Psoas muscle (tissue), 8 donors: Measurements from ENCODE around the gene RIMBP3B. TPM values are rescaled to one million over a fixed set of nuclear protein-coding genes. Genes with fewer than 3 reads are reported as not detected.
"Not testable (repeated sequence)": the region's sequence is repeated elsewhere in the genome, so short reads cannot be mapped to it uniquely, and the experiment has no call there.

Source experiments
- ATAC-seq, 4 donors: fragments of 200-7000 bp; cut with Tn5 transposase; one replicate each; pipeline ENCODE4 v1.9.1; 2020; ENCODE audit warnings: moderate library complexity in 3 of 4, mild to moderate bottlenecking in 2 of 4
- DNase-seq, 2 donors: peaks; one replicate each; pipeline ENCODE4 v3.0.0-alpha.2; 2020
- H3K27ac ChIP-seq: fragments of 200-600 bp; one replicate; pipeline ENCODE4 v1.8.0; 2022
- H3K27me3 ChIP-seq, 3 donors: fragments of 200-600 bp in 1 of 3; one replicate each; pipeline versions ENCODE4 v1.6.1 to v1.8.0; 2013 to 2022; ENCODE audit warnings: low read length in 2 of 3, mild to moderate bottlenecking in 2 of 3, moderate library complexity in 1 of 3; ENCODE audit not compliant: insufficient read depth in 3 of 3
- H3K36me3 ChIP-seq, 2 donors: fragments of 200-600 bp in 1 of 2; one replicate each; pipeline versions ENCODE4 v1.6.1 to v1.8.0; 2013 to 2022; ENCODE audit warnings: low read depth in 1 of 2, mild to moderate bottlenecking in 1 of 2, moderate library complexity in 1 of 2; ENCODE audit not compliant: insufficient read depth in 1 of 2
- H3K4me1 ChIP-seq: fragments of 200-600 bp; one replicate; pipeline ENCODE4 v1.8.0; 2022
- H3K4me3 ChIP-seq: fragments of 200-600 bp; one replicate; pipeline ENCODE4 v1.8.0; 2022; ENCODE audit warnings: mild to moderate bottlenecking
- H3K9me3 ChIP-seq: fragments of 200-600 bp; one replicate; pipeline ENCODE4 v1.8.0; 2022
- WGBS, 3 donors: extraction: QIAGEN DNeasy Blood & Tissue Kit; methylation state at CpG; one replicate each; pipeline versions ENCODE4 v1.1.6 to v1.1.7; 2013; 5-methylcytosine and 5-hydroxymethylcytosine counted together
- intact Hi-C, 2 donors: fragments of 100-400 bp; cut with DNase I; formaldehyde crosslinking; loops; one replicate each; pipeline versions ENCODE4 v1.11.0 to v1.14.2; 2022
- polyA plus RNA-seq, 3 donors: library from polyadenylated mRNA; stranded (reverse); fragments of 200-250 nt; gene quantifications; one replicate each; pipeline ENCODE4 v1.2.3, GENCODE V29; 2013
- total RNA-seq, 4 donors: library from RNA; stranded (reverse); fragmentation: NEBNext Ultra II Directional in 2 of 4; extraction: Animal tissue kit (Norgen Biotek cat#: 25700) in 2 of 4; gene quantifications; one replicate each; pipeline versions ENCODE4 v1.2.1 to v1.2.4, GENCODE V29; 2021 to 2023
- donor health status: healthy with polysubstance abuse.
- donor health status: DM: no; HTN: no; CAD: no; lungs with moderate emphysema.
- donor health status: Bipolar disorder and iron deficiency.
- donor health status: healthy.
- donor health status: DM: yes; HTN: yes; CAD: no.
- donor health status: DM: no; HTN: no; CAD: no.
- donor health status: DM: no; HTN: no; CAD: no.
- donor health status: DM: yes; HTN: yes; CAD: no.

Gene RIMBP3B
- total and polyA plus RNA-seq, 7 donors, result 0.01 to 0.08 TPM; not detected in 5

- ATAC-seq, result peak in 1 of 4 donors; percentile 22
- H3K27me3 ChIP-seq, H3K9me3 ChIP-seq, intact Hi-C loops, H3K36me3 ChIP-seq, H3K4me1 ChIP-seq, H3K27ac ChIP-seq: not testable (repeated sequence)
- 0 to 1% (median 1%) methylated on average over 5 to 18 of the region's 33 CpGs for WGBS, 3 donors
- DNase-seq, result peak in 1 of 2 donors; percentile 29
- H3K4me3 ChIP-seq, result peak overlapping the region; percentile 61
Observed at GRCh38 chr22:21417853-21418252, 34.3 kb downstream of the RIMBP3B start.

GRCh38 chr22:21418974-21419638 is 35.6 kb downstream of the RIMBP3B start:
- H3K9me3 ChIP-seq, H3K27me3 ChIP-seq, H3K4me3 ChIP-seq, H3K4me1 ChIP-seq, H3K36me3 ChIP-seq, H3K27ac ChIP-seq, ATAC-seq, intact Hi-C loops: not testable (repeated sequence)
- 63 to 73% (median 65%) methylated on average over 5 of the region's 15 CpGs for WGBS, 3 donors
- peak in 1 of 2 donors; percentile 33 for DNase-seq

GRCh38 chr22:21420180-21420763 is 36.7 kb downstream of the RIMBP3B start:
- ATAC-seq, H3K4me1 ChIP-seq: not testable (repeated sequence)

GRCh38 chr22:21424084-21424709 is 40.6 kb downstream of the RIMBP3B start:
- 55% methylated on average over 2 of the region's 12 CpGs; no CpG with 5 or more reads in 2 of the 3 donors for WGBS, 3 donors
- DNase-seq, H3K27me3 ChIP-seq, intact Hi-C loops, H3K27ac ChIP-seq, H3K4me1 ChIP-seq, H3K9me3 ChIP-seq, H3K36me3 ChIP-seq, H3K4me3 ChIP-seq: not testable (repeated sequence)
- peak in 2 of 4 donors; percentile 18 to 22 for ATAC-seq

More at GRCh38 chr22:21420180-21420763, 36.7 kb downstream of the RIMBP3B start:
- H3K27ac ChIP-seq, H3K9me3 ChIP-seq, DNase-seq, H3K27me3 ChIP-seq, intact Hi-C loops, H3K4me3 ChIP-seq, H3K36me3 ChIP-seq: not testable (repeated sequence)
- WGBS, 3 donors, result 38 to 62% (median 57%) methylated on average over 3 to 5 of the region's 19 CpGs

- H3K36me3 ChIP-seq, result not testable (repeated sequence)
- WGBS, 3 donors, result no CpG with 5 or more reads among the region's 15 CpGs
Observed at GRCh38 chr22:21434378-21435233, 51.1 kb downstream of the RIMBP3B start.

GRCh38 chr22:21435998-21436810 is 52.7 kb downstream of the RIMBP3B start:
- H3K36me3 ChIP-seq, H3K27me3 ChIP-seq, H3K9me3 ChIP-seq, H3K27ac ChIP-seq, H3K4me1 ChIP-seq, intact Hi-C loops, H3K4me3 ChIP-seq: not testable (repeated sequence)
- ATAC-seq, result peak; percentile 78 to 86 (median 80)
- 0 to 6% (median 4%) methylated on average over 2 to 4 of the region's 12 CpGs for WGBS, 3 donors
- DNase-seq, result peak; percentile 22 to 44

More at GRCh38 chr22:21434378-21435233, 51.1 kb downstream of the RIMBP3B start:
- H3K4me1 ChIP-seq, intact Hi-C loops, H3K27ac ChIP-seq, H3K4me3 ChIP-seq, H3K9me3 ChIP-seq, DNase-seq, H3K27me3 ChIP-seq, ATAC-seq: not testable (repeated sequence)

GRCh38 chr22:21438013-21438412 is 54.5 kb downstream of the RIMBP3B start:
- H3K27me3 ChIP-seq, H3K4me1 ChIP-seq, intact Hi-C loops, H3K36me3 ChIP-seq, ATAC-seq, H3K4me3 ChIP-seq, H3K9me3 ChIP-seq, H3K27ac ChIP-seq: not testable (repeated sequence)
- WGBS, 3 donors, result 94 to 97% (median 94%) methylated on average over 3 to 4 of the region's 6 CpGs
- DNase-seq, result peak in 1 of 2 donors; percentile 7

Other genes starting within 250 kb of the RIMBP3B start
- gene HIC2, start 33.6 kb downstream of the RIMBP3B start, total RNA-seq, result 1 to 10 TPM; 1.8 to 3.2 (median 2.3) TPM
- gene HIC2, start 33.6 kb downstream of the RIMBP3B start, polyA plus RNA-seq, result 1 to 10 TPM in 2 of 3 donors, under 1 TPM in 1; 0.94 to 2.2 (median 1.2) TPM
- under 1 TPM in 1 of 4 donors, not detected in 3; 0.34 TPM for gene TMEM191C, start 83.6 kb downstream of the RIMBP3B start, total RNA-seq
- gene TMEM191C, start 83.6 kb downstream of the RIMBP3B start, polyA plus RNA-seq, result under 1 TPM; 0.01 to 0.07 (median 0.06) TPM
- not detected for gene RIMBP3C, start 167.7 kb downstream of the RIMBP3B start, total RNA-seq
- under 1 TPM; 0.01 to 0.04 (median 0.04) TPM for gene RIMBP3C, start 167.7 kb downstream of the RIMBP3B start, polyA plus RNA-seq
- 10 to 100 TPM; 44.9 to 57.3 (median 53.1) TPM for gene UBE2L3, start 184.0 kb downstream of the RIMBP3B start, total RNA-seq
- 100 to 1,000 TPM in 1 of 3 donors, 10 to 100 TPM in 2; 51.4 to 144 (median 89.9) TPM for gene UBE2L3, start 184.0 kb downstream of the RIMBP3B start, polyA plus RNA-seq
- gene YDJC, start 246.3 kb downstream of the RIMBP3B start, total RNA-seq, result 1 to 10 TPM; 2.4 to 5.4 (median 3.3) TPM
- 1 to 10 TPM; 3.6 to 5.8 (median 4.0) TPM for gene YDJC, start 246.3 kb downstream of the RIMBP3B start, polyA plus RNA-seq
- gene CCDC116, start 249.0 kb downstream of the RIMBP3B start, total RNA-seq, result under 1 TPM; 0.13 to 0.24 (median 0.20) TPM
- under 1 TPM; 0.07 to 0.32 (median 0.14) TPM for gene CCDC116, start 249.0 kb downstream of the RIMBP3B start, polyA plus RNA-seq